Nephron (organoid): Measurements from ENCODE around the gene PCMT1.
"Not testable (repeated sequence)": the region's sequence is repeated elsewhere in the genome, so short reads cannot be mapped to it uniquely, and the experiment has no call there.

Source experiments
- H3K27ac Mint-ChIP-seq, 3 experiments: 2 replicates each; pipeline ENCODE4 v1.8.0; 2020; ENCODE audit warnings: mixed read lengths in 3 of 3, mild to moderate bottlenecking in 2 of 3, moderate library complexity in 1 of 3
- H3K27me3 Mint-ChIP-seq: 2 replicates; pipeline ENCODE4 v1.8.0; 2021; ENCODE audit warnings: low read depth, mild to moderate bottlenecking, moderate library complexity, mixed read lengths
- H3K36me3 Mint-ChIP-seq: 2 replicates; pipeline ENCODE4 v1.8.0; 2020; ENCODE audit warnings: low read depth, mixed read lengths
- H3K4me1 Mint-ChIP-seq: 2 replicates; pipeline ENCODE4 v1.8.0; 2020; ENCODE audit warnings: mixed read lengths
- H3K4me3 Mint-ChIP-seq, 3 experiments: 2 replicates each; pipeline ENCODE4 v1.8.0; 2020; ENCODE audit warnings: mild to moderate bottlenecking in 3 of 3, mixed read lengths in 3 of 3, moderate library complexity in 2 of 3
- H3K9me3 Mint-ChIP-seq: 2 replicates; pipeline ENCODE4 v1.8.0; 2020; ENCODE audit warnings: mixed read lengths
- TF ChIP-seq, protein P1 (sequence below), 3 experiments: fragments of 200-600 bp; sonication (generic); IDR thresholded peaks; one replicate each; pipeline ENCODE4 v1.5.0; 2021; ENCODE audit warnings: antibody characterized with exemption in 3 of 3; ENCODE audit not compliant: unreplicated experiment in 3 of 3

Gene PCMT1

DNA sequence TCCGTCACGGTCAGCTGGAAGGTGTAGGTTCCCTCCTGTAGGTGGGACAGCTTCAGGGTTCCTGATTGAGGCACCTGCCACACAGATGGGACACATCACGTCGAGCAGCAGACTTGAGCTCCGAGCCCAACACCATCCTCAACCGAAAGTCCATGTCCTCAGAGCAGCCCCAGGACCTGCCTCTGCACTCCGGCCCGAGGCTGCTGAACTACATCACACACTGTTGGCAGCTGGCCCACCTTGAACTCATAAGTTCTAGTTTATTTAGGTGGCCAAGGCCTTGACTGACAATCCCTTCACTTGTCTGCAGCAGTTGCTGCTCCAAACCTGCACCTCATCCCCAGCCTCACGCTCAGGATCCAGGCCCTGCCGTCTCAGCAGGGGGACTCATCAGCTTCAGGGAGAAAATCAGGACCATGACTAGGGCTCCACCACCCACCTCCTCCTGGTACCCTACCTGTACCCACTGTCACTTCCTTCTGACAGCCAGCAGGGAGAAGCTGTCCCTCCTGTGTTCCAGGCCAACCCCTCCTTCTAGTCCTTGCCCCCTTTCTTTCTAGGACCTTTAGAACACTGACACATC is 93.6 kb downstream of the PCMT1 start:
- TF ChIP-seq, protein P1, sequence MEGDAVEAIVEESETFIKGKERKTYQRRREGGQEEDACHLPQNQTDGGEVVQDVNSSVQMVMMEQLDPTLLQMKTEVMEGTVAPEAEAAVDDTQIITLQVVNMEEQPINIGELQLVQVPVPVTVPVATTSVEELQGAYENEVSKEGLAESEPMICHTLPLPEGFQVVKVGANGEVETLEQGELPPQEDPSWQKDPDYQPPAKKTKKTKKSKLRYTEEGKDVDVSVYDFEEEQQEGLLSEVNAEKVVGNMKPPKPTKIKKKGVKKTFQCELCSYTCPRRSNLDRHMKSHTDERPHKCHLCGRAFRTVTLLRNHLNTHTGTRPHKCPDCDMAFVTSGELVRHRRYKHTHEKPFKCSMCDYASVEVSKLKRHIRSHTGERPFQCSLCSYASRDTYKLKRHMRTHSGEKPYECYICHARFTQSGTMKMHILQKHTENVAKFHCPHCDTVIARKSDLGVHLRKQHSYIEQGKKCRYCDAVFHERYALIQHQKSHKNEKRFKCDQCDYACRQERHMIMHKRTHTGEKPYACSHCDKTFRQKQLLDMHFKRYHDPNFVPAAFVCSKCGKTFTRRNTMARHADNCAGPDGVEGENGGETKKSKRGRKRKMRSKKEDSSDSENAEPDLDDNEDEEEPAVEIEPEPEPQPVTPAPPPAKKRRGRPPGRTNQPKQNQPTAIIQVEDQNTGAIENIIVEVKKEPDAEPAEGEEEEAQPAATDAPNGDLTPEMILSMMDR (IDR thresholded peaks at IDR 0.05; ENCODE audit: unreplicated experiment in 3 of 3) = no peak
- Mint-ChIP-seq H3K9me3 (no peaks in the 10 kb centered on the region), H3K27me3 (peaks cover 5% of the 10 kb centered on the region), H3K4me1 (peaks cover 30% of the 10 kb centered on the region), H3K27ac (no peak overlapping the region), H3K4me3 (no peak overlapping the region), H3K36me3 (peaks cover 16% of the 10 kb centered on the region)

- H3K4me3 Mint-ChIP-seq, H3K27me3 Mint-ChIP-seq, H3K27ac Mint-ChIP-seq, H3K9me3 Mint-ChIP-seq: not testable (repeated sequence)
- H3K4me1 Mint-ChIP-seq = peaks cover 30% of the 10 kb centered on the region
- H3K36me3 Mint-ChIP-seq = peaks cover 16% of the 10 kb centered on the region
These were observed 94.5 kb downstream of the PCMT1 start for GRCh38 chr6:149844036-149844435.

DNA sequence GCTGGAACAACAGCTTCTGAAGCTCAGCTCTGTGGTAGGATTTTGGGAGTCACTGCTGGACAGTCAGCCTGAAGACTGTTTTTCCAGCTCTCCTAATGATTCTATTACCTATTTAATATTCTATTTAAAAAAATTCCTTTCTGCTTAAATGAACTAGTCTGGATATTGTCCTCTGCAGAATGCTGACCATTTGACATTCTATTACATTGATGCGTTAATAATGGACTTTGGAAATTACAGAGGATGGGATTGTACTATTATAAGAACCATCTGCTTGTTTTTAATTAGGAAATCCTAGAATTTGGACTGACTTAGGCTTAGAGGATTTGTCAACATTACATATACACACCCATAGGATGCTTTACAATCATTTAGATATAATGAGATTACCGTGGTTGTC is 94.9 kb downstream of the PCMT1 start:
- Mint-ChIP-seq H3K4me3 (no peak overlapping the region), H3K36me3 (peaks cover 16% of the 10 kb centered on the region), H3K27me3 (peaks cover 5% of the 10 kb centered on the region), H3K4me1 (peaks cover 30% of the 10 kb centered on the region), H3K27ac (no peak overlapping the region), H3K9me3 (no peaks in the 10 kb centered on the region)
- TF ChIP-seq, protein P1 (IDR thresholded peaks at IDR 0.05; ENCODE audit: unreplicated experiment in 3 of 3) = no peak

DNA sequence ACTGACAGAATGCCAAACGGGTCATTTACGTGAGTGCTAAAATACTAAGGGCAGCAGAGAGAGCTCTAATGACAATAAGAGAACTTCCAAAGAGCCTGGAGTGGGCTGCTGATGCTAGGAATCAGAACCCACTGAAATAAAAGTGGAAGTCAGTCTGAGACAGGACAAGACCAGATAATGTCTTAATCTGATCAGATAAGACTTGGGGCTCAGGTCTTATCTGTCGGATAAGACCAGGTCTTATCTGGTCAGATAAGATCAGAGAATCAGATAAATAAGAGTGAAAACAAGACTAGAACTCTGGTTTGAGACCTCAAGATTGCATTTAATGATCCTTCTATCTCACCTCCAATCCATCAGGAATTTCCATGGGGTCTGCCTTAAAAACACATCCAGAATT is 96.0 kb downstream of the PCMT1 start:
- H3K4me1 Mint-ChIP-seq = peaks cover 30% of the 10 kb centered on the region
- TF ChIP-seq, protein P1 (IDR thresholded peaks at IDR 0.05; ENCODE audit: unreplicated experiment in 3 of 3) = no peak

GRCh38 chr6:149846321-149846720 is 96.8 kb downstream of the PCMT1 start:
- Mint-ChIP-seq H3K9me3 (no peaks in the 10 kb centered on the region), H3K36me3 (peaks cover 23% of the 10 kb centered on the region), H3K27ac (peak overlapping the region in 1 of 3 experiments; percentile 30), H3K4me1 (peaks cover 30% of the 10 kb centered on the region), H3K4me3 (no peak overlapping the region), H3K27me3 (no peaks in the 10 kb centered on the region)
- TF ChIP-seq, protein P1 (IDR thresholded peaks at IDR 0.05; ENCODE audit: unreplicated experiment in 3 of 3) = no peak

More for the DNA sequence above, 96.0 kb downstream of the PCMT1 start:
- no peaks in the 10 kb centered on the region for H3K9me3 Mint-ChIP-seq
- no peaks in the 10 kb centered on the region for H3K27me3 Mint-ChIP-seq
- H3K27ac Mint-ChIP-seq = no peak overlapping the region
- H3K36me3 Mint-ChIP-seq = peaks cover 20% of the 10 kb centered on the region
- H3K4me3 Mint-ChIP-seq = no peak overlapping the region

DNA sequence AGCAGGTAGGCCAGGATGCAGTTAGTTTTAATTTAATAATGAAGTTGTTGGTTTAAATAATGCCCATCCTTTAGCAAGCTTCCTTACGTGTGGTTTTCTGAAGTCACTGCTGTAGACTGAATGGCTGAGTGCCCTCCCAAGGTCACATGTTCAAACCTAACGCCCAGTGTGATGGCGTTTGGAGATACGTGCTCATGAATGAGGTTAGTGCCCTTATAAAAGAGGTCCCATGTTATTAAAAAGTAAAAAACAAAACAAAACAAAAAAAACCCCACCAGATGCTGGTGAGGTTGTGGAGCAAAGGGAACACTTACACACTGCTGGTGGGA is 98.4 kb downstream of the PCMT1 start:
- Mint-ChIP-seq H3K9me3 (no peaks in the 10 kb centered on the region), H3K27ac (no peak overlapping the region), H3K27me3 (no peaks in the 10 kb centered on the region), H3K36me3 (peaks cover 19% of the 10 kb centered on the region), H3K4me1 (peaks cover 30% of the 10 kb centered on the region), H3K4me3 (no peak overlapping the region)
- TF ChIP-seq, protein P1 (IDR thresholded peaks at IDR 0.05; ENCODE audit: unreplicated experiment in 3 of 3) = no peak

DNA sequence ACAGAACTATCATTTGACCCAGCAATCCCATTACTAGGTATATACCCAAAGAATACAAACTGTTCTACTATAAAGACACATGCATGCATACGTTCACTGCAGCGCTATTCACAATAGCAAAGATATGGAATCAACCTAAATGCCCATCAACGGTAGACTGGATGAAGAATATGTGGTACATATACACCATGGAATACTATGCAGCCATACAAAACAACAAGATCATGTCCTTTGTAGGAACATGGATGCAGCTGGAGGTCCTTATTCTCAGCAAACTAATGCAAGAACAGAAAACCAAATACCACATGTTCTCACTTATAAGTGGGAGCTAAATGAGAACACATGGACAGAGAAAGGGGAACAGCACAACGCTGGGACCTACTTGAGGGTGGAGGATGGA is 98.8 kb downstream of the PCMT1 start:
- not testable (repeated sequence) for H3K27ac Mint-ChIP-seq, H3K4me3 Mint-ChIP-seq, H3K9me3 Mint-ChIP-seq, H3K27me3 Mint-ChIP-seq
- Mint-ChIP-seq H3K4me1 (peaks cover 30% of the 10 kb centered on the region), H3K36me3 (peaks cover 18% of the 10 kb centered on the region)
